Common myeloid progenitor, CD34-positive (primary cell): ENCODE results near the gene SH2D1A. TPM values are rescaled to one million over a fixed set of nuclear protein-coding genes. Genes with fewer than 3 reads are reported as not detected.
"Not testable (repeated sequence)": the region's sequence is repeated elsewhere in the genome, so short reads cannot be mapped to it uniquely, and the experiment has no call there.

ENCODE experiments used
- CTCF ChIA-PET: fragments of 350-600 bp; sonication (Branson Sonifier 250); formaldehyde crosslinking; loops from one replicate; lab custom pipeline; 2021; ENCODE audit warnings: antibody characterized with exemption; lab: Charles Lee
- POLR2A ChIA-PET: fragments of 350-600 bp; sonication (Branson Sonifier 250); formaldehyde crosslinking; loops from one replicate; lab custom pipeline; 2021; ENCODE audit warnings: antibody characterized with exemption; lab: Charles Lee
- DNase-seq, 3 donors: peaks; one replicate each; pipeline versions ENCODE4 v3.0.0 to v3.0.0-alpha.2; 2013
- H3K27ac ChIP-seq, 2 experiments: 1 replicate in 1 of 2; 2 replicates in 1 of 2; pipeline ENCODE4 v1.7.0; 2013; ENCODE audit warnings: inconsistent platforms in 2 of 2, low read length in 2 of 2, mild to moderate bottlenecking in 2 of 2, low read depth in 1 of 2, moderate library complexity in 1 of 2; ENCODE audit not compliant: severe bottlenecking in 2 of 2, insufficient read depth in 1 of 2, poor library complexity in 1 of 2
- H3K27me3 ChIP-seq, 5 experiments: replicated peaks in 2 of 5; 1 replicate in 3 of 5; 2 replicates in 2 of 5; pipeline versions ENCODE4 v1.6.1 to v1.7.0; 2013; ENCODE audit warnings: low read length in 4 of 5, mild to moderate bottlenecking in 2 of 5, moderate library complexity in 2 of 5, inconsistent platforms in 1 of 5; ENCODE audit not compliant: insufficient read depth in 5 of 5, control insufficient read depth in 4 of 5
- H3K36me3 ChIP-seq, 4 experiments: 1 replicate in 2 of 4; 2 replicates in 2 of 4; pipeline versions ENCODE4 v1.6.1 to v1.7.0; 2013; ENCODE audit warnings: low read length in 3 of 4, control low read depth in 1 of 4, mild to moderate bottlenecking in 1 of 4; ENCODE audit not compliant: control insufficient read depth in 4 of 4, insufficient read depth in 4 of 4
- H3K4me1 ChIP-seq, 4 experiments: 1 replicate in 3 of 4; 2 replicates in 1 of 4; pipeline versions ENCODE4 v1.6.1 to v1.7.1; 2013; ENCODE audit warnings: low read length in 3 of 4, mild to moderate bottlenecking in 3 of 4, control low read depth in 1 of 4, inconsistent platforms in 1 of 4, moderate library complexity in 1 of 4; ENCODE audit not compliant: control insufficient read depth in 4 of 4, insufficient read depth in 4 of 4; ENCODE audit errors: control extremely low read depth in 1 of 4
- H3K4me3 ChIP-seq, 7 experiments: 1 replicate in 4 of 7; 2 replicates in 3 of 7; pipeline versions ENCODE4 v1.5.1 to v1.7.0; 2013; ENCODE audit warnings: mild to moderate bottlenecking in 7 of 7, low read length in 6 of 7, moderate library complexity in 6 of 7, inconsistent platforms in 2 of 7, low read depth in 2 of 7, control low read depth in 1 of 7; ENCODE audit not compliant: insufficient read depth in 4 of 7, control insufficient read depth in 1 of 7; ENCODE audit errors: extremely low read depth in 1 of 7
- H3K9me3 ChIP-seq, 5 experiments: 1 replicate in 4 of 5; 2 replicates in 1 of 5; pipeline versions ENCODE4 v1.6.1 to v1.7.1; 2013; ENCODE audit warnings: low read length in 4 of 5, mild to moderate bottlenecking in 2 of 5, inconsistent platforms in 1 of 5, low read depth in 1 of 5, moderate library complexity in 1 of 5; ENCODE audit not compliant: control insufficient read depth in 4 of 5, insufficient read depth in 2 of 5; ENCODE audit errors: control extremely low read depth in 1 of 5
- WGBS: methylation state at CpG from one replicate; pipeline ENCODE4 v1.1.5; 2013; ENCODE audit not compliant: insufficient coverage; 5-methylcytosine and 5-hydroxymethylcytosine counted together
- polyA plus RNA-seq: library from polyadenylated mRNA; unstranded; fragments of 120-200 nt; gene quantifications from one replicate; pipeline ENCODE4 v1.2.1, GENCODE V29; 2013

SH2D1A gene
- 2.5 TPM for polyA plus RNA-seq

- no peaks in the 10 kb centered on the region for H3K27me3 ChIP-seq
- POLR2A ChIA-PET, result no interaction called here
- peaks cover 0 to 2% (median 0%) of the 10 kb centered on the region in 4 experiments for H3K4me1 ChIP-seq
- CTCF ChIA-PET, result no interaction called here
- no peaks in the 10 kb centered on the region for H3K36me3 ChIP-seq
- no peak within 1 kb of the TSS for H3K27ac ChIP-seq
- no peaks in the 10 kb centered on the region for H3K9me3 ChIP-seq
- WGBS, result 83% methylated on average over 15 of the region's 19 CpGs
- H3K4me3 ChIP-seq, result peak within 1 kb of the TSS in 1 of 7 experiments; percentile 19
- no peak for DNase-seq
Observed at GRCh38 chrX:124346117-124346876, at the start of gene SH2D1A. Gene SH2D1A (plus strand): TSS chrX:124346563. CDS start chrX:124346643, 80 bp downstream.

- H3K27ac ChIP-seq, H3K36me3 ChIP-seq, H3K27me3 ChIP-seq, H3K4me1 ChIP-seq, H3K4me3 ChIP-seq, POLR2A ChIA-PET, DNase-seq, H3K9me3 ChIP-seq, CTCF ChIA-PET: not testable (repeated sequence)
- 96% methylated on average over 3 of the region's 4 CpGs for WGBS
Observed at GRCh38 chrX:124299323-124299722, 47.0 kb upstream of the SH2D1A start.

- Histone ChIP-seq H3K27me3 (no peaks in the 10 kb centered on the region), H3K36me3 (no peaks in the 10 kb centered on the region), H3K4me1 (no peaks in the 10 kb centered on the region), H3K27ac (no peak overlapping the region), H3K9me3 (no peaks in the 10 kb centered on the region), H3K4me3 (no peak overlapping the region)
- ChIA-PET CTCF (no interaction called here), POLR2A (no interaction called here)
- no CpG with 5 or more reads among the region's 4 CpGs for WGBS
- DNase-seq, result peak in 2 of 3 donors; percentile 1 to 6
Observed at GRCh38 chrX:124300405-124300804, 46.0 kb upstream of the SH2D1A start.

- Histone ChIP-seq H3K27me3 (no peaks in the 10 kb centered on the region), H3K4me3 (no peak overlapping the region), H3K36me3 (no peaks in the 10 kb centered on the region), H3K9me3 (peaks cover 0 to 2% (median 0%) of the 10 kb centered on the region in 5 experiments), H3K4me1 (no peaks in the 10 kb centered on the region), H3K27ac (no peak overlapping the region)
- CTCF ChIA-PET, result no interaction called here
- POLR2A ChIA-PET, result no interaction called here
- WGBS, result 86% methylated on average over 1 of the region's 2 CpGs
- no peak for DNase-seq
Observed at GRCh38 chrX:124307253-124307907, 39.0 kb upstream of the SH2D1A start.

GRCh38 chrX:124325732-124326131, 20.6 kb upstream of the SH2D1A start:
- Histone ChIP-seq H3K27ac (no peak overlapping the region), H3K9me3 (no peaks in the 10 kb centered on the region), H3K4me1 (no peaks in the 10 kb centered on the region), H3K27me3 (no peaks in the 10 kb centered on the region), H3K36me3 (no peaks in the 10 kb centered on the region), H3K4me3 (no peak overlapping the region)
- ChIA-PET CTCF (no interaction called here), POLR2A (no interaction called here)
- WGBS, result no CpG with 5 or more reads among the region's 1 CpG
- no peak for DNase-seq

- Histone ChIP-seq H3K27me3 (no peaks in the 10 kb centered on the region), H3K4me3 (no peak overlapping the region), H3K9me3 (no peaks in the 10 kb centered on the region), H3K27ac (no peak overlapping the region), H3K4me1 (no peaks in the 10 kb centered on the region), H3K36me3 (no peaks in the 10 kb centered on the region)
- ChIA-PET POLR2A (no interaction called here), CTCF (no interaction called here)
- no peak for DNase-seq
- no CpG with 5 or more reads among the region's 1 CpG for WGBS
Observed at GRCh38 chrX:124328765-124329164, 17.6 kb upstream of the SH2D1A start.
